Measurements from ENCODE around the gene CPEB2. TPM values are rescaled to one million over a fixed set of nuclear protein-coding genes. Genes with fewer than 3 reads are reported as not detected.

CPEB2 gene
- polyA plus RNA-seq, 1 experiment: 10.4 TPM

DNA sequence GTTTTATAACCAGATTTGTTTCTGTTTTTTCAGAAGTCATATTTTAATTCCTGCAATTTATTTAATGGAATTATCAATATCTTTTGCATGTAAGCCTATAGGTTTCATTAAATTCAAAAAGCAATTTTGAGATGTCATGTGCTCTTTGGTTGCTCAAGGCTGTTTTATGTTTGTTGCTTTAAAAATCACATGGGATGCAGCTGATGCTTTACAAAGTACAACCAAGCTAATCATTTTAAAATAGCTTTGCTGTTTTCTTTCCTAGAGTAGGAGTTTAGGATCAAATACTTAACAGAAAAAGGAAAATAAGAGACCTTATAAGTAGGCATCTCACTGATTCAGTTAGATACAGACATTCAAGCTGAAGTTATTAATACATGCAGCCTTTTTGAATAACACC is 11.3 kb downstream of the CPEB2 start:
- no peak for DNase-seq (ENCODE audit: low read depth, low spot score)
- ChIA-PET POLR2A (no interaction called here), CTCF (no interaction called here)
- Histone ChIP-seq H3K4me3 (ENCODE audit: low read depth, low read length) (no peak overlapping the region), H3K27ac (ENCODE audit: low read depth, low read length) (no peak overlapping the region), H3K9me3 (ENCODE audit: control insufficient read depth, insufficient read depth, low read length) (no peaks in the 10 kb centered on the region), H3K27me3 (ENCODE audit: control insufficient read depth, insufficient read depth, low read length) (no peaks in the 10 kb centered on the region)
- TF ChIP-seq CTCF (IDR thresholded peaks at IDR 0.05; ENCODE audit: low read depth, low read length): no peak

DNA sequence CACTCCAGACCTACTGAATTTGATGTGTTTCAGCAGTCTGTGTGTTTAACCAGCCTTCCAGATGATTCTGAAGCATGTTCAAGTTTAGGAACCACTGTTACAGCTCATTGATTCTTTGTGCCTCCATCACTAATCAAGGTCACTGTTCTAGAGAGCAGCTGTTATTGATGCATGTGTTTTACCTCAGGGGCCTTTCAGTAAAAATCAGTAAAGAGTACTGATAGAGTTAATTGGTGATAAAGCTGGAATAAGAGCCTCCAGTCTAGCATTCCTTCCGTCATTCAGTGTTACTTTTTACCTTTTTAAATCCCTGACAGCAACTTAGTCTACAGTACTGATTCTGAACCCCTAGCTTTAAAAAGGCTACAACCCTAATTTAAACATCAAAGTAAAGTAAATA is 12.9 kb downstream of the CPEB2 start:
- no peak for DNase-seq (ENCODE audit: low read depth, low spot score)
- no peaks in the 10 kb centered on the region for H3K27me3 ChIP-seq (ENCODE audit: control insufficient read depth, insufficient read depth, low read length)
- no peaks in the 10 kb centered on the region for H3K9me3 ChIP-seq (ENCODE audit: control insufficient read depth, insufficient read depth, low read length)
- H3K4me3 ChIP-seq (ENCODE audit: low read depth, low read length): no peak overlapping the region
- ChIA-PET CTCF (no interaction called here), POLR2A (interaction anchor here (0.6 to 1.2 kb wide), 2 partner anchors 9 to 10 kb away, joined by 3 to 6 read pairs; no protein-coding TSS in a partner anchor)
- TF ChIP-seq CTCF (IDR thresholded peaks at IDR 0.05; ENCODE audit: low read depth, low read length): no peak
- no peak overlapping the region for H3K27ac ChIP-seq (ENCODE audit: low read depth, low read length)

GRCh38 chr4:15018361-15018760 is 16.1 kb downstream of the CPEB2 start:
- CTCF ChIA-PET: interaction anchor here (1.0 to 1.3 kb wide), 2 partner anchors 11 to 17 kb away, joined by 3 read pairs; no protein-coding TSS in a partner anchor
- Histone ChIP-seq H3K4me3 (ENCODE audit: low read depth, low read length) (no peak overlapping the region), H3K9me3 (ENCODE audit: control insufficient read depth, insufficient read depth, low read length) (no peaks in the 10 kb centered on the region), H3K27ac (ENCODE audit: low read depth, low read length) (no peak overlapping the region), H3K27me3 (ENCODE audit: control insufficient read depth, insufficient read depth, low read length) (no peaks in the 10 kb centered on the region)
- POLR2A ChIA-PET: interaction anchor here (0.7 kb wide), 1 partner anchor 373 kb away, joined by 4 read pairs; no protein-coding TSS in a partner anchor
- DNase-seq (ENCODE audit: low read depth, low spot score): no peak
- TF ChIP-seq CTCF (IDR thresholded peaks at IDR 0.05; ENCODE audit: low read depth, low read length): no peak

DNA sequence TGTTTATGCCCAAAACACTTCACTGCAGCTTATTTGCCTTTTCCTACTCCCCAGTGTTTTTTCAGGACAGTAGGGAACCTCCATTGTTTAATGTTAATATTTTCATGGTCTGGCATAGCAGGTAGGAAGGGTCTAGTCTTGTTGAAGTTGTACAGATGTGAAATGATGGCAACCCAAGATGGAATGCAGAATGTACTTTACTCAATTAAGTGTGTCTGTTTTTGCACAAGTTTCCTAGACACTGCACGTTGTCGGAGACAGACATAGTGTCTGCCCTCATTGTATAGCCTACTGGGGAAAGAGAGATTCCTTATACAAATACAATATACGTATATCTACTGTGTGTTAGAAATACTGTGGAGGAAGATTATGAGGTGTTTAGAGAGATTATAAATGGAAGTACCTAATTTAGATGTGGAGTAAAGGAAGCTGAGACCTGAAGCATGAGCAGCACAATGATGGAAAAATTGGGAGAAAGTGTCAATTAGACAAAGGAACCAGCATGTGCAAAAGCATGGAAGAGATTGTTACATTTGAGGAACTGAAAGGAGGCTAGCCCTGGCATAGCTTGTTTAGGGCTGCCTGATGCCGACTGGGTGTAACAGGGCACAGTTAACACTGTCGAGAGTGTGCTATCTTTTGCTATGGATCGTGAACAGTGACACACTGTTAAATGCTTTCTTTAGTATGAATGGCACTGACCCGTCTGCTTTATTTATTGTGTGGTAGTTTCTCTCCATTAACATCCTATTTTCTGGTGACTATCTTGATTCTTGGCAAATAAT is 18.4 kb downstream of the CPEB2 start:
- no peaks in the 10 kb centered on the region for H3K9me3 ChIP-seq (ENCODE audit: control insufficient read depth, insufficient read depth, low read length)
- H3K4me3 ChIP-seq (ENCODE audit: low read depth, low read length): no peak overlapping the region
- TF ChIP-seq CTCF (IDR thresholded peaks at IDR 0.05; ENCODE audit: low read depth, low read length): no peak
- ChIA-PET CTCF (interaction anchor here (0.6 to 1.4 kb wide), 2 partner anchors 127 to 1366 kb away, joined by 3 to 5 read pairs; no protein-coding TSS in a partner anchor), POLR2A (no interaction called here)
- H3K27me3 ChIP-seq (ENCODE audit: control insufficient read depth, insufficient read depth, low read length): no peaks in the 10 kb centered on the region
- no peak overlapping the region for H3K27ac ChIP-seq (ENCODE audit: low read depth, low read length)
- DNase-seq (ENCODE audit: low read depth, low spot score): no peak

- POLR2A ChIA-PET: no interaction called here
Measured at GRCh38 chr4:15021311-15021710, 19.0 kb downstream of the CPEB2 start.

More at GRCh38 chr4:15021311-15021710, 19.0 kb downstream of the CPEB2 start:
- H3K27me3 ChIP-seq (ENCODE audit: control insufficient read depth, insufficient read depth, low read length): no peaks in the 10 kb centered on the region
- no peak for TF ChIP-seq CTCF (IDR thresholded peaks at IDR 0.05; ENCODE audit: low read depth, low read length)
- H3K27ac ChIP-seq (ENCODE audit: low read depth, low read length): no peak overlapping the region
- no peak overlapping the region for H3K4me3 ChIP-seq (ENCODE audit: low read depth, low read length)
- no peaks in the 10 kb centered on the region for H3K9me3 ChIP-seq (ENCODE audit: control insufficient read depth, insufficient read depth, low read length)
- CTCF ChIA-PET: interaction anchor here (0.6 to 1.4 kb wide), 4 partner anchors 14 to 1367 kb away, joined by 3 to 5 read pairs (median 4); no protein-coding TSS in a partner anchor
- no peak for DNase-seq (ENCODE audit: low read depth, low spot score)

Data from AG04450 (cell line).